Activated T-helper 1 cell treated with anti-CD3 and anti-CD28 coated beads, Interleukin-2, amount 50 U/mL, for 16 hours (primary cell): Measurements from ENCODE around the gene RETREG3.

ENCODE experiments used
- DNase-seq, 2 donors: peaks; one replicate each; pipeline ENCODE4 v3.0.0-alpha.2; 2020; ENCODE audit warnings: low read depth in 1 of 2, low spot score in 1 of 2

RETREG3 gene

DNA sequence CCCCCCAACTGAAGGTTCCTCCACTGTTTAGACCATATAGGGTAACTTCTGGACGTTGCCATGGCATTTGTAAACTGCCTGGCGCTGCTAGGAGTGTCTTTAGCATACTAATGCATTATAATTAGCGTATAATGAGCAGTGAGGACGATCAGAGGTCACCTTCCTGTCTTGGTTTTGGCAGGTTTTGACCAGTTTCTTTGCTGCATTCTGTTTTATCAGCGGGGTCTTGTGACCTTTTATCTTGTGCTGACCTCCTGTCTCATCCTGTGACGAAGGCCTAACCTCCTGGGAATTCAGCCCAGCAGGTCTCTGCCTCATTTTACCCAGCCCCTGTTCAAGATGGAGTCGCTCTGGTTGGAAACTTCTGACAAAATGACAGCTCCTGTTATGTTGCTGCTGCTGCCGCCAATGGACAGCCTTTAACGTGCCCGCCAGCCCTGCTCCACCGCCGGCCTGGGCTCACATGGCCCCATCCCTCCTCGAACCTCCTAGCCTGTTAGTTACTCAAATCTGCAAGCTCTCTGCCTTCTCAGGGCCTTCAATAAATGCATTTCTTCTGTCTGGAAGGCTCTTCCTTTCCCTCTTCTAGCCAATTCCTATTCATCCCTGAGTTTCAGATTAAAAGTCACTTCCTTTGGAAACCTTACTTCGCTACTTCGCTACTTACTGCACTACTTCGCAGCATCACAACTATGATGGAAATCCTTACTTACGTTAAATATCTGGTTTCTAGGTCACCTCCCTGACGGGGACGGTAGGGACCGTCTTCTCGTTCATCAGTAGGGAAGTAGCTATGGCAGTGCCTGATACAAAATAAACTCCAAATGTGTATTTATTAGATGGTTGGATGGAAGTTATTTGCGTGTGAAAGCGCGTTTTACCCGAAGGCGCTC lies 73.8 kb downstream of the RETREG3 start:
- no peak for DNase-seq

DNA sequence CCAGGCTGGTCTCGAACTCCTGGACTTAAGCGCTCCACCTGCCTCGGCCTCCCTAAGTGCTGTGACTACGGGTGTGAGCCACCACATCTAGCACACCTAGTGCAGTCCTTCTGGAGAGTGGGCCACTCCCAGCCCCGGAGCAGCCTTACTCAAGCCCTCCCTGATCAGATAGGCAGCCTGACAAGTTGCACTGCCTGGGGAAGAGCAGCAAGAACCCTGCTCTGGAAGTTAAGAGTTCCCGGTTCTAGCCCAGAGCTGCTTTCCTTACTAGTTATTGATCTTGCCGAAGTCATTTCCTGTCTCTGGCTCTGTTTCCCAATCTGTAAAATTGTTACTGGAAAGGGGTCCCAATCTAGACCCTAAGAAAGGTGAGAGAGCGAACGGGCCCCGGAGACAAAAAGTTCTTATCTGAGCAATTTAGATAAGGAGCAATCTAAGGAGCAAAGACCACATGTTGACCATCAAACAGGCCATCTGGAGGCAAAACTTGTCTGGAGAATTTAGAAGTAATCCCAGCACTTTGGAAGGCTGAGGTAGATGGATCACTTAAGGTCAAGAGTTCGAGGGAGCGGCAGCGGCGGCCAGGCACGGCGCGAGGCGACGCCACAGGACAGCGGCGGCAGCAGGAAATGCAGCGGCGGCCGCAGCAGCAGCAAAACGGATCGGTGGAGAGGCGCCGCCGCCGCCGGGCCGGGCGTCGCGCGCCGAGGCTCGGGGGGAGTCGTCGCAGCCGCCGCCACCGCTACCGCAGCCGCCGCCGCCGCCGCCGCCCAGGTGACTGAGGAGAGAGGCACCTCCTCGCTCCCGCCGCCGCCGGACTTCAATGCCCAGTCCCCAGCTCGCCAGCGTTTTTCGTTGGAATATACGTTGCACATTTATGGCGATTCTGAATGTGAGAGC lies 77.5 kb downstream of the RETREG3 start:
- peak; percentile 17 to 50 for DNase-seq

DNA sequence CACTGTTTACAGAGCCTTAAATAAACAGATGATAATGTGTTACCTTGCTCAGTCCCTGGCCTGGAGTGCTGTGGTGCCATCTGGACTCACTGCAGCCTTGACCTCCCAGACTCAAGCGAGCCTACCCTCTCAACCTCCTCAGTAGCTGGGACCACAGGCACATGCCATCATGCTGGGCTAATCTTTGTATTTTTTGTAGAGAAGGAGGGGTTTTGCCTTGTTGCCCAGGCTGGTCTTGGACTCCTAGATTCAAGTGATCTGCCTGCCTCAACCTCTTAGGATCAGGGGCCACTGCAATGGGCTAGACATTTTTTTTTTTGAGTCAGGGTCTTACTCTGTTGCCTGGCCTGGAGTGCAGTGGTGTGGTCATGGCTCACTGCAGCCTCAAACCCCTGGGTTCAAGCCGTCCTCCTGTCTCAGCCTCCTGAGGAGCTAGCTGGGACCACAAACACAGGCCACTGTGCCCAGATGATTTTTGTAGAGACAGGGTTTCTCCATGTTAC lies 78.2 kb downstream of the RETREG3 start:
- no peak for DNase-seq
